Keratinocyte (primary cell): ENCODE data around the gene RAB43. TPM values are rescaled to one million over a fixed set of nuclear protein-coding genes. Genes with fewer than 3 reads are reported as not detected.

ENCODE experiments used
- DNase-seq: peaks from one replicate; pipeline ENCODE4 v3.0.0-alpha.2; 2011; ENCODE audit warnings: low read depth, missing footprints, low spot score
- FAIRE-seq: peaks from 2 replicates; lab custom pipeline; 2011; peaks lifted over from hg19 to GRCh38; lab: Jason Lieb, UNC
- H2AFZ ChIP-seq: 2 replicates; pipeline ENCODE4 v1.6.0; 2012; ENCODE audit warnings: low read length, control low read depth, inconsistent platforms; ENCODE audit not compliant: control insufficient read depth
- H3K27ac ChIP-seq: 2 replicates; pipeline ENCODE4 v1.5.1; 2011; ENCODE audit warnings: low read length; ENCODE audit not compliant: control insufficient read depth, insufficient read depth
- H3K27me3 ChIP-seq: 3 replicates; pipeline ENCODE4 v1.6.0; 2011; ENCODE audit warnings: low read length; ENCODE audit not compliant: control insufficient read depth, insufficient read depth; ENCODE audit errors: extremely low read depth
- H3K36me3 ChIP-seq, 2 experiments: 2 replicates in 1 of 2; 3 replicates in 1 of 2; pipeline ENCODE4 v1.5.1; 2011; ENCODE audit warnings: low read length in 2 of 2, mild to moderate bottlenecking in 1 of 2; ENCODE audit not compliant: control insufficient read depth in 2 of 2, insufficient read depth in 2 of 2; ENCODE audit errors: extremely low read depth in 1 of 2
- H3K4me1 ChIP-seq: 3 replicates; pipeline ENCODE4 v1.5.1; 2011; ENCODE audit warnings: low read length; ENCODE audit not compliant: control insufficient read depth, insufficient read depth; ENCODE audit errors: extremely low read depth
- H3K4me2 ChIP-seq: 3 replicates; pipeline ENCODE4 v1.6.0; 2011; ENCODE audit warnings: low read depth, low read length; ENCODE audit not compliant: control insufficient read depth, insufficient read depth; ENCODE audit errors: extremely low read depth
- H3K4me3 ChIP-seq, 3 experiments: fragments of 200-600 bp in 1 of 3; sonication (generic) in 1 of 3; 2 replicates in 2 of 3; 3 replicates in 1 of 3; pipeline ENCODE4 v1.5.1; 2011 to 2016; ENCODE audit warnings: low read length in 3 of 3, mild to moderate bottlenecking in 3 of 3, control low read depth in 2 of 3, inconsistent platforms in 1 of 3, low read depth in 1 of 3, mixed read lengths in 1 of 3, mixed run types in 1 of 3, moderate library complexity in 1 of 3; ENCODE audit not compliant: control insufficient read depth in 2 of 3, insufficient read depth in 2 of 3; ENCODE audit errors: extremely low read depth in 1 of 3
- H3K79me2 ChIP-seq: 2 replicates; pipeline ENCODE4 v1.6.0; 2012; ENCODE audit warnings: low read length; ENCODE audit not compliant: control insufficient read depth, insufficient read depth
- H3K9ac ChIP-seq: 3 replicates; pipeline ENCODE4 v1.6.0; 2011; ENCODE audit warnings: low read length; ENCODE audit not compliant: control insufficient read depth, insufficient read depth; ENCODE audit errors: extremely low read depth
- H3K9me1 ChIP-seq: 3 replicates; pipeline ENCODE4 v1.6.0; 2011; ENCODE audit warnings: low read length; ENCODE audit not compliant: control insufficient read depth, insufficient read depth; ENCODE audit errors: extremely low read depth
- H3K9me3 ChIP-seq: 2 replicates; pipeline ENCODE4 v1.5.1; 2012; ENCODE audit warnings: low read depth, low read length; ENCODE audit not compliant: control insufficient read depth
- H4K20me1 ChIP-seq: 3 replicates; pipeline ENCODE4 v1.6.0; 2011; ENCODE audit warnings: low read length; ENCODE audit not compliant: control insufficient read depth, insufficient read depth; ENCODE audit errors: extremely low read depth
- EZH2 ChIP-seq: IDR thresholded peaks from one replicate; pipeline ENCODE4 v1.6.1; 2012; ENCODE audit warnings: inconsistent platforms, mild to moderate bottlenecking, low read length, moderate library complexity
- dilution Hi-C: fragments of 300-500 bp; cut with MboI; formaldehyde crosslinking; loops from one replicate; pipeline ENCODE4 v1.7.0; 2020; ENCODE audit warnings: low sequenced_read_pairs; ENCODE audit not compliant: extremely low pct_ligation_motif_present
- polyA plus RNA-seq, 5 experiments: library from polyadenylated mRNA; depleted of rRNA in 3 of 5; stranded (reverse) in 3 of 5; stranded (forward) in 1 of 5; unstranded in 1 of 5; fragments of >200 nt; gene quantifications; 1 replicate in 1 of 5; 2 replicates in 3 of 5; 3 replicates in 1 of 5; pipeline versions ENCODE4 v1.2.1 to v1.2.3, GENCODE V29; 2011 to 2012; ENCODE audit warnings: missing spikeins in 2 of 5, low read depth in 1 of 5, low replicate concordance in 1 of 5
- TF ChIP-seq, protein P1 (sequence below), 3 experiments: IDR thresholded peaks in 1 of 3; conservative IDR thresholded peaks in 1 of 3; optimal IDR thresholded peaks in 1 of 3; 2 replicates in 2 of 3; 3 replicates in 1 of 3; pipeline versions ENCODE3 to v1.5.1; 2011; ENCODE audit warnings: low read length in 3 of 3, mild to moderate bottlenecking in 3 of 3, moderate library complexity in 2 of 3, control low read depth in 1 of 3, inconsistent platforms in 1 of 3; ENCODE audit not compliant: insufficient read depth in 2 of 3; ENCODE audit errors: extremely low read depth in 1 of 3

Gene RAB43
- polyA plus RNA-seq, 1 donor (not counting 4 experiments of a cell fraction or from before 2014, with no cell fraction given), result 8.1 TPM

DNA sequence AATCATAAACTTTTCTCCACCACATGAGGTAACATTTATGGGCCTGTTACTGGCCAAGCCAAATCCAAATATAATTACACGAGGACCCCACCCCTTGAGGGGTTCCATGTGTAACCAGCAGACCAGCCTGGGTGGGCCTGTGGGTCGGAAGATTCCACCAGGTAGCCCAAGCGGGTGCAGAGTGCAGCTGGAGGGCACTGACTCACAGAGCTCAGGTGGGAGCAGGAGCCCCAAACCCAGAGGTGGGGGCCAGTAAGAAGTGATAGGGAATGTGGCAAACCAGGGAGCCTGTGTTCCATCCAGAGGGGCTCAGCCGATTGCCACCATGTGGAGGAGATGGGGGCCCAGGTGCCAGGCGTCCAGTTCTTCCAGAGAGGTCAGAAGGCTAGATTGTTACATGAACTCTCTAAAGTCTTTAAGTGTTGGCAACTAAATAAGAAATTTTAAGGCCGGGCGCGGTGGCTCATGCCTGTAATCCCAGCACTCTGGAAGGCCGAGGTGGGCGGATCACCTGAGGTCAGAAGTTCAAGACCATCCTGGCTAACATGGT, 58.4 kb downstream of the RAB43 start:
- no peak overlapping the region for H3K9ac ChIP-seq
- no peak for TF ChIP-seq EZH2
- TF ChIP-seq, protein P1, sequence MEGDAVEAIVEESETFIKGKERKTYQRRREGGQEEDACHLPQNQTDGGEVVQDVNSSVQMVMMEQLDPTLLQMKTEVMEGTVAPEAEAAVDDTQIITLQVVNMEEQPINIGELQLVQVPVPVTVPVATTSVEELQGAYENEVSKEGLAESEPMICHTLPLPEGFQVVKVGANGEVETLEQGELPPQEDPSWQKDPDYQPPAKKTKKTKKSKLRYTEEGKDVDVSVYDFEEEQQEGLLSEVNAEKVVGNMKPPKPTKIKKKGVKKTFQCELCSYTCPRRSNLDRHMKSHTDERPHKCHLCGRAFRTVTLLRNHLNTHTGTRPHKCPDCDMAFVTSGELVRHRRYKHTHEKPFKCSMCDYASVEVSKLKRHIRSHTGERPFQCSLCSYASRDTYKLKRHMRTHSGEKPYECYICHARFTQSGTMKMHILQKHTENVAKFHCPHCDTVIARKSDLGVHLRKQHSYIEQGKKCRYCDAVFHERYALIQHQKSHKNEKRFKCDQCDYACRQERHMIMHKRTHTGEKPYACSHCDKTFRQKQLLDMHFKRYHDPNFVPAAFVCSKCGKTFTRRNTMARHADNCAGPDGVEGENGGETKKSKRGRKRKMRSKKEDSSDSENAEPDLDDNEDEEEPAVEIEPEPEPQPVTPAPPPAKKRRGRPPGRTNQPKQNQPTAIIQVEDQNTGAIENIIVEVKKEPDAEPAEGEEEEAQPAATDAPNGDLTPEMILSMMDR (optimal IDR thresholded peaks at IDR 0.05 in 1 of 3, IDR thresholded peaks at IDR 0.05 in 1 of 3, conservative IDR thresholded peaks at IDR 0.05 in 1 of 3; ENCODE audit: extremely low read depth in 1 of 3, insufficient read depth in 2 of 3, low read length in 3 of 3), result no peak
- no peaks in the 10 kb centered on the region for H4K20me1 ChIP-seq
- no peak overlapping the region for H3K4me2 ChIP-seq
- H3K79me2 ChIP-seq, result no peaks in the 10 kb centered on the region
- no peak for FAIRE-seq
- H3K9me1 ChIP-seq, result no peaks in the 10 kb centered on the region
- no peaks in the 10 kb centered on the region for H3K4me1 ChIP-seq
- dilution Hi-C loops, result no loop called here
- peaks cover 4% of the 10 kb centered on the region for H3K27me3 ChIP-seq
- H3K36me3 ChIP-seq, result no peaks in the 10 kb centered on the region
- no peak overlapping the region for H2AFZ ChIP-seq
- no peak overlapping the region for H3K27ac ChIP-seq
- no peak overlapping the region for H3K4me3 ChIP-seq
- no peak for DNase-seq
- no peaks in the 10 kb centered on the region for H3K9me3 ChIP-seq

GRCh38 chr3:129061888-129062834, 59.4 kb downstream of the RAB43 start:
- FAIRE-seq (no peak), DNase-seq (no peak)
- Histone ChIP-seq H3K79me2 (no peaks in the 10 kb centered on the region), H3K4me3 (no peak overlapping the region), H4K20me1 (no peaks in the 10 kb centered on the region), H3K9me3 (no peaks in the 10 kb centered on the region), H3K9ac (no peak overlapping the region), H3K4me2 (no peak overlapping the region), H3K27me3 (peaks cover 6% of the 10 kb centered on the region), H3K4me1 (no peaks in the 10 kb centered on the region), H3K36me3 (no peaks in the 10 kb centered on the region), H3K27ac (no peak overlapping the region), H3K9me1 (no peaks in the 10 kb centered on the region), H2AFZ (no peak overlapping the region)
- dilution Hi-C loops, result no loop called here
- TF ChIP-seq EZH2, result no peak
- TF ChIP-seq, protein P1 (optimal IDR thresholded peaks at IDR 0.05 in 1 of 3, IDR thresholded peaks at IDR 0.05 in 1 of 3, conservative IDR thresholded peaks at IDR 0.05 in 1 of 3; ENCODE audit: extremely low read depth in 1 of 3, insufficient read depth in 2 of 3, low read length in 3 of 3), result no peak
